Tibial nerve (tissue), 4 donors: ENCODE data around the gene LOXL1. TPM values are rescaled to one million over a fixed set of nuclear protein-coding genes. Genes with fewer than 3 reads are reported as not detected.

ENCODE experiments used
- DNase-seq, 2 donors: peaks; one replicate each; pipeline ENCODE4 v3.0.0-alpha.2; 2019; ENCODE audit warnings: low spot score in 2 of 2
- H3K27ac ChIP-seq, 4 donors: fragments of 200-600 bp; sonication (generic) in 3 of 4; one replicate each; pipeline ENCODE4 v1.5.1; 2017 to 2019; ENCODE audit warnings: mild to moderate bottlenecking in 1 of 4
- H3K27me3 ChIP-seq, 2 donors: fragments of 200-600 bp; sonication (generic) in 1 of 2; one replicate each; pipeline versions ENCODE4 v1.5.1 to v1.6.0; 2017 to 2019
- H3K36me3 ChIP-seq, 3 donors: fragments of 200-600 bp; sonication (generic); one replicate each; pipeline ENCODE4 v1.5.1; 2018 to 2019
- H3K4me1 ChIP-seq, 4 donors: fragments of 200-600 bp; sonication (generic) in 3 of 4; one replicate each; pipeline ENCODE4 v1.5.1; 2017 to 2019
- H3K4me3 ChIP-seq, 4 donors: fragments of 200-600 bp; sonication (generic) in 3 of 4; one replicate each; pipeline ENCODE4 v1.5.1; 2017 to 2019; ENCODE audit warnings: mild to moderate bottlenecking in 1 of 4, moderate library complexity in 1 of 4
- H3K9me3 ChIP-seq, 4 donors: fragments of 200-600 bp; sonication (generic) in 3 of 4; one replicate each; pipeline ENCODE4 v1.5.1; 2017 to 2019
- CTCF ChIP-seq, 5 experiments: fragments of 200-600 bp in 3 of 5; fragments of 450-650 bp in 2 of 5; sonication (generic) in 3 of 5; IDR thresholded peaks; one replicate each; pipeline ENCODE4 v1.5.1; 2016 to 2019; ENCODE audit warnings: antibody characterized with exemption in 5 of 5, mild to moderate bottlenecking in 3 of 5, moderate library complexity in 2 of 5
- EP300 ChIP-seq, 2 donors: sonication (generic); formaldehyde crosslinking; IDR thresholded peaks; one replicate each; pipeline ENCODE4 v1.6.1; 2017; ENCODE audit warnings: antibody characterized with exemption in 2 of 2, mild to moderate bottlenecking in 1 of 2
- POLR2A ChIP-seq, 2 donors: fragments of 450-650 bp; IDR thresholded peaks; one replicate each; pipeline ENCODE4 v1.6.1; 2017; ENCODE audit warnings: antibody characterized with exemption in 2 of 2, mild to moderate bottlenecking in 2 of 2, moderate library complexity in 2 of 2
- WGBS, 2 donors: methylation state at CpG; one replicate each; pipeline ENCODE4 v1.1.5; 2018; 5-methylcytosine and 5-hydroxymethylcytosine counted together
- total RNA-seq, 4 donors: library from RNA; depleted of rRNA; stranded (reverse); fragments of >200 nt; gene quantifications; one replicate each; pipeline ENCODE4 v1.1.0, GENCODE V29; 2016

The LOXL1 gene
- total RNA-seq, 4 donors from 2014 or later, result 21.6 to 29.1 (median 24.4) TPM

GRCh38 chr15:73900095-73900712, 26.1 kb upstream of the LOXL1 start:
- WGBS, 2 donors, result 79 to 87% methylated on average over 10 of the region's 10 CpGs
- TF ChIP-seq POLR2A (IDR thresholded peaks at IDR 0.05) (no peak), EP300 (IDR thresholded peaks at IDR 0.05) (no peak), CTCF (IDR thresholded peaks at IDR 0.05) (no peak)
- Histone ChIP-seq H3K4me3 (no peak overlapping the region), H3K27ac (no peak overlapping the region), H3K36me3 (no peaks in the 10 kb centered on the region), H3K4me1 (no peaks in the 10 kb centered on the region), H3K27me3 (no peaks in the 10 kb centered on the region), H3K9me3 (no peaks in the 10 kb centered on the region)
- no peak for DNase-seq

- H3K27ac ChIP-seq, result no peak overlapping the region
- no peak for DNase-seq
- H3K9me3 ChIP-seq, result no peaks in the 10 kb centered on the region
- TF ChIP-seq CTCF (IDR thresholded peaks at IDR 0.05) (no peak), POLR2A (IDR thresholded peaks at IDR 0.05) (no peak), EP300 (IDR thresholded peaks at IDR 0.05) (no peak)
- WGBS, 2 donors, result 95 to 96% methylated on average over 7 of the region's 7 CpGs
- no peaks in the 10 kb centered on the region for H3K4me1 ChIP-seq
- no peaks in the 10 kb centered on the region for H3K36me3 ChIP-seq
- H3K27me3 ChIP-seq, result no peaks in the 10 kb centered on the region
- H3K4me3 ChIP-seq, result no peak overlapping the region
Observed at GRCh38 chr15:73901126-73901810, 25.0 kb upstream of the LOXL1 start.

GRCh38 chr15:73902121-73903020, 23.9 kb upstream of the LOXL1 start:
- no peaks in the 10 kb centered on the region for H3K9me3 ChIP-seq
- DNase-seq, result no peak
- whole genome bisulfite sequencing, 2 donors, result 69% methylated on average over 11 of the region's 11 CpGs
- H3K4me1 ChIP-seq, result no peaks in the 10 kb centered on the region
- no peaks in the 10 kb centered on the region for H3K36me3 ChIP-seq
- TF ChIP-seq POLR2A (IDR thresholded peaks at IDR 0.05), result no peak
- no peak for TF ChIP-seq EP300 (IDR thresholded peaks at IDR 0.05)
- TF ChIP-seq CTCF (IDR thresholded peaks at IDR 0.05), result no peak
- no peaks in the 10 kb centered on the region for H3K27me3 ChIP-seq
- H3K4me3 ChIP-seq, result no peak overlapping the region
- H3K27ac ChIP-seq, result no peak overlapping the region

GRCh38 chr15:73904026-73904815, 22.0 kb upstream of the LOXL1 start:
- Histone ChIP-seq H3K27me3 (no peaks in the 10 kb centered on the region), H3K9me3 (no peaks in the 10 kb centered on the region), H3K4me1 (peaks cover 0 to 3% (median 0%) of the 10 kb centered on the region in 4 donors), H3K36me3 (no peaks in the 10 kb centered on the region), H3K27ac (no peak overlapping the region), H3K4me3 (no peak overlapping the region)
- TF ChIP-seq POLR2A (IDR thresholded peaks at IDR 0.05) (no peak), CTCF (IDR thresholded peaks at IDR 0.05) (no peak), EP300 (IDR thresholded peaks at IDR 0.05) (no peak)
- WGBS, 2 donors, result 82 to 86% methylated on average over 9 of the region's 9 CpGs
- DNase-seq, result no peak
